Panc1 (cell line): ENCODE data around the gene GPNMB. TPM values are rescaled to one million over a fixed set of nuclear protein-coding genes. Genes with fewer than 3 reads are reported as not detected.

Experiments used
- ATAC-seq: fragments of 200-7000 bp; cut with Tn5 transposase; 2 replicates; pipeline ENCODE4 v1.9.1; 2020; ENCODE audit warnings: mild to moderate bottlenecking, moderate library complexity
- BruUV-seq: library from RNA; stranded (reverse); fragments of 400-500 nt; replicated peaks from 2 replicates; lab custom pipeline; 2021; lab: Mats Ljungman, UMichigan
- CTCF ChIA-PET: fragments of 300-600 bp; sonication (Branson Sonifier 250); formaldehyde crosslinking; loops from one replicate; lab custom pipeline; 2022; ENCODE audit warnings: antibody characterized with exemption; lab: Charles Lee
- POLR2A ChIA-PET: fragments of 300-600 bp; sonication (Branson Sonifier 250); formaldehyde crosslinking; loops from one replicate; lab custom pipeline; 2022; ENCODE audit warnings: antibody characterized with exemption; lab: Charles Lee
- DNase-seq: peaks from one replicate; pipeline ENCODE4 v3.0.0-alpha.2; 2010; ENCODE audit warnings: low read depth, low spot score
- H3K27ac ChIP-seq: 2 replicates; pipeline ENCODE4 v1.5.1; 2011; ENCODE audit warnings: mild to moderate bottlenecking, low read length, inconsistent platforms
- H3K27me3 ChIP-seq: fragments of 200-500 bp; sonication (Bioruptor generic); 2 replicates; pipeline ENCODE4 v1.6.0; 2014; ENCODE audit warnings: low read length, inconsistent platforms; ENCODE audit not compliant: control insufficient read depth, insufficient read depth
- H3K36me3 ChIP-seq: fragments of 200-500 bp; sonication (Bioruptor generic); 2 replicates; pipeline ENCODE4 v1.5.1; 2014; ENCODE audit warnings: inconsistent platforms, mild to moderate bottlenecking, low read length, moderate library complexity; ENCODE audit not compliant: control insufficient read depth, insufficient read depth
- H3K4me1 ChIP-seq: 2 replicates; pipeline ENCODE4 v1.5.1; 2011; ENCODE audit warnings: inconsistent platforms, mild to moderate bottlenecking, low read length, moderate library complexity; ENCODE audit not compliant: control insufficient read depth, insufficient read depth
- H3K4me3 ChIP-seq, 2 experiments: 2 replicates each; pipeline ENCODE4 v1.5.1; 2011 to 2012; ENCODE audit warnings: low read depth in 2 of 2, low read length in 2 of 2, mild to moderate bottlenecking in 2 of 2, inconsistent platforms in 1 of 2, moderate library complexity in 1 of 2
- H3K9me3 ChIP-seq: fragments of 200-500 bp; sonication (Bioruptor generic); 2 replicates; pipeline ENCODE4 v1.5.1; 2014; ENCODE audit warnings: low read depth, mild to moderate bottlenecking, inconsistent platforms, low read length, moderate library complexity; ENCODE audit not compliant: control insufficient read depth, insufficient read depth
- CTCF ChIP-seq: fragments of 450-650 bp; IDR thresholded peaks from 2 replicates; pipeline ENCODE4 v1.5.1; 2017; ENCODE audit warnings: mild to moderate bottlenecking
- POLR2AphosphoS5 ChIP-seq: IDR thresholded peaks from 2 replicates; pipeline ENCODE4 v1.6.1; 2012; ENCODE audit warnings: mild to moderate bottlenecking, low read depth, low read length, moderate library complexity
- REST ChIP-seq, 2 experiments: IDR thresholded peaks; 2 replicates each; pipeline ENCODE4 v1.6.1; 2011 to 2012; ENCODE audit warnings: low read depth in 2 of 2, control low read depth in 1 of 2, low read length in 1 of 2, mild to moderate bottlenecking in 1 of 2, moderate library complexity in 1 of 2; ENCODE audit not compliant: insufficient read depth in 1 of 2
- SIN3A ChIP-seq: IDR thresholded peaks from 2 replicates; pipeline ENCODE4 v1.6.1; 2012; ENCODE audit warnings: low read depth, mild to moderate bottlenecking, low read length, moderate library complexity, borderline replicate concordance; ENCODE audit not compliant: insufficient read depth
- TCF7L2 ChIP-seq: IDR thresholded peaks from 2 replicates; pipeline ENCODE4 v1.6.1; 2011; ENCODE audit warnings: mild to moderate bottlenecking, low read depth, low read length, inconsistent platforms
- in situ Hi-C: cut with HindIII; loops from 2 replicates; pipeline ENCODE4 v1.10.0; 2016; ENCODE audit warnings: low sequenced_read_pairs, low pct_unique_long_range_greater_than_20kb
- intact Hi-C: fragments of 100-400 bp; cut with micrococcal nuclease; formaldehyde crosslinking; loops from one replicate; pipeline ENCODE4 v1.10.0; 2022; ENCODE audit not compliant: unreplicated experiment
- total RNA-seq: library from RNA; stranded (reverse); gene quantifications from one replicate; pipeline ENCODE4 v1.2.1, GENCODE V29; 2021; ENCODE audit not compliant: unreplicated experiment

GPNMB gene
- total RNA-seq, 1 experiment from 2014 or later, result 2.1 TPM

GRCh38 chr7:23254051-23254681 is 7.6 kb downstream of the GPNMB start:
- Histone ChIP-seq H3K27ac (no peak overlapping the region), H3K9me3 (peaks cover 12% of the 10 kb centered on the region; the same call in 1 of the 2 replicates), H3K27me3 (peaks cover 5% of the 10 kb centered on the region; the same call in 1 of the 2 replicates), H3K4me1 (no peaks in the 10 kb centered on the region), H3K36me3 (no peaks in the 10 kb centered on the region), H3K4me3 (no peak overlapping the region)
- in situ Hi-C loops, result no loop called here
- no TSS peak for BruUV-seq
- DNase-seq, result no peak
- intact Hi-C loops, result no loop called here
- no peak for TF ChIP-seq REST (IDR thresholded peaks at IDR 0.05; ENCODE audit: insufficient read depth in 1 of 2, low read depth in 2 of 2, low read length in 1 of 2)
- no peak for TF ChIP-seq CTCF
- TF ChIP-seq TCF7L2, result no peak
- no peak for TF ChIP-seq POLR2AphosphoS5
- no peak for TF ChIP-seq SIN3A
- no peak for ATAC-seq
- CTCF ChIA-PET, result interaction anchor here (0.6 kb wide), 1 partner anchor 136 kb away, joined by 3 read pairs; no protein-coding TSS in a partner anchor
- POLR2A ChIA-PET, result no interaction called here

GRCh38 chr7:23256731-23257130 is 10.2 kb downstream of the GPNMB start:
- H3K4me1 ChIP-seq, result no peaks in the 10 kb centered on the region
- no peak overlapping the region for H3K27ac ChIP-seq
- ATAC-seq (no peak), DNase-seq (no peak)
- in situ Hi-C loops (no loop called here), intact Hi-C loops (no loop called here)
- no peak for TF ChIP-seq REST (IDR thresholded peaks at IDR 0.05; ENCODE audit: insufficient read depth in 1 of 2, low read depth in 2 of 2, low read length in 1 of 2)
- no peak for TF ChIP-seq POLR2AphosphoS5
- H3K9me3 ChIP-seq, result peaks cover 9% of the 10 kb centered on the region; the same call in 1 of the 2 replicates
- POLR2A ChIA-PET, result no interaction called here
- no peaks in the 10 kb centered on the region for H3K36me3 ChIP-seq
- no peak overlapping the region for H3K4me3 ChIP-seq
- CTCF ChIA-PET, result no interaction called here
- no TSS peak for BruUV-seq
- no peaks in the 10 kb centered on the region; the same call in 1 of the 2 replicates for H3K27me3 ChIP-seq
